GM12801 (cell line): Measurements from ENCODE around the gene C3AR1.

Experiments
- TF ChIP-seq, protein P1 (sequence below): IDR thresholded peaks from one replicate; pipeline ENCODE4 v1.5.1; 2011; ENCODE audit warnings: control low read depth; ENCODE audit not compliant: insufficient read length; ENCODE audit errors: extremely low read depth

Gene C3AR1

DNA sequence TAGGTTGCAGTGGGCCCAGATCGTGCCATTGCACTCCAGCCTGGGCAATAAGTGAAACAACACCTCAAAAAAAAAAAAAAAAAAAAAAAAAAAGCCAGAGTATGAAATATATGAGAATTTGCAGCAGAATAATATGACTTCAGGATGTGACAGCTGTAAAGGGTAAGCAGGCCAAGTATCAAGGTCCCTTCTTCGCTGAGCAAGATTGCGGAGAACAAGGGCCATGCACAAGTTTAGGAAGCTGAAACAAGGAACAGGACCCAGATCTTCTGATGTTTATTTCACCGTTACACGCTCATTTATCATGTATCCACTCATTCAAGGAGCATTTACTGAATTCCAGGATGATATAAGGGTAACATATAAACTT lies 34.3 kb downstream of the C3AR1 start:
- TF ChIP-seq, protein P1, sequence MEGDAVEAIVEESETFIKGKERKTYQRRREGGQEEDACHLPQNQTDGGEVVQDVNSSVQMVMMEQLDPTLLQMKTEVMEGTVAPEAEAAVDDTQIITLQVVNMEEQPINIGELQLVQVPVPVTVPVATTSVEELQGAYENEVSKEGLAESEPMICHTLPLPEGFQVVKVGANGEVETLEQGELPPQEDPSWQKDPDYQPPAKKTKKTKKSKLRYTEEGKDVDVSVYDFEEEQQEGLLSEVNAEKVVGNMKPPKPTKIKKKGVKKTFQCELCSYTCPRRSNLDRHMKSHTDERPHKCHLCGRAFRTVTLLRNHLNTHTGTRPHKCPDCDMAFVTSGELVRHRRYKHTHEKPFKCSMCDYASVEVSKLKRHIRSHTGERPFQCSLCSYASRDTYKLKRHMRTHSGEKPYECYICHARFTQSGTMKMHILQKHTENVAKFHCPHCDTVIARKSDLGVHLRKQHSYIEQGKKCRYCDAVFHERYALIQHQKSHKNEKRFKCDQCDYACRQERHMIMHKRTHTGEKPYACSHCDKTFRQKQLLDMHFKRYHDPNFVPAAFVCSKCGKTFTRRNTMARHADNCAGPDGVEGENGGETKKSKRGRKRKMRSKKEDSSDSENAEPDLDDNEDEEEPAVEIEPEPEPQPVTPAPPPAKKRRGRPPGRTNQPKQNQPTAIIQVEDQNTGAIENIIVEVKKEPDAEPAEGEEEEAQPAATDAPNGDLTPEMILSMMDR, result no peak

DNA sequence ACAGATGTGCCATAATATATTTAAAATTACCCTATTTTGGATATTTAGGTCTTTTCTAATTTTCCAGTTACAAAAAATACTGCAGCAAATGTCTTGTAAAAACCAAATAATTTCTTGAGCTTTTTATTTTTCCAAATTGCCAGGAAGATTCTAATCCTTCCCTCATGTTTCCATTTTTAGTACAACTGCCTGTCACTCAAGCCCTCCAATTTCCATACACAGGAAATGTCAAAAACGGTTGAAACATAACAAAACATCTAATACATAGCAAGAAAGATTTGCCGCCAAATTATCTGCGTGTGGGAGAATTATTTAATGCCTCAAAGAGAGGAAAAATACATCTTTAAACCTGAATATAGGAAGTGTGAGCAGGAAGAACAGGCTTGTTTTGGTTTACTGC lies 36.0 kb downstream of the C3AR1 start:
- TF ChIP-seq, protein P1, result no peak

DNA sequence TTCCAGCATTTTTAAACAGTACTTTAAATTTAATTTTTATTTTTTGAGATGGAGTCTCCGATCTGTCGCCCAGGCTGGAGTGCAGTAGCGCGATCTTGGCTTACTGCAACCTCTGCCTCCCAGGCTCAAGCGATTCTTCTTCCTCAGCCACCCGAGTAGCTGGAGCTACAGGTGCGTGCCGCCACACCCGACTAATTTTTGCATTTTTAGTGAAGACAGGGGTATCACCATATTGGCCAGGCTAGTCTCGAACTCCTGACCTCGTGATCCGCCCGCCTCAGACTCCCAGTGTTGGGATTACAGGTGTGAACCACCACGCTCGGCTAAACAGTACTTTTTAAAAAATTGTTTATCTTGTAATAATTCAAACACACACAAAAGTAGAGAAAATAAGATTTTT lies 37.9 kb downstream of the C3AR1 start:
- TF ChIP-seq, protein P1, result no peak

DNA sequence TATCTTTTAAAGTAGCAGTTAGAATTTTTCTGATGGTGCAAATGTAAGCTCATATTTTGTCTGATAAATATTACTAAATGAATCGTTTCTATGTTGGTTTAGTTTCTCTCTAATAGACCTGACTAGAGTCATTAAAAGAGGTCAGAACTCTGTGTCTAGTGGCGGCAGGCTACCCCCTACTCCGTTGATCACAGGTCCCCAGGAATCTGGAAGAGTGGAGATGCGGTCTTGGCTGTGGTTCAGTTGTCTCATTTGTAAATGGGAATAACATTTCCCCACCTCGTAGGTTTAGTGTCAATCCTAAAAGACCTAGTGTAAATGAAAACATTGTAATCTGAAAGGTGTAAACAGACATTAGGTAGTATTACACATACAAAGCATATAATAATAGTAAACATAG lies 38.3 kb downstream of the C3AR1 start:
- TF ChIP-seq, protein P1, result no peak

DNA sequence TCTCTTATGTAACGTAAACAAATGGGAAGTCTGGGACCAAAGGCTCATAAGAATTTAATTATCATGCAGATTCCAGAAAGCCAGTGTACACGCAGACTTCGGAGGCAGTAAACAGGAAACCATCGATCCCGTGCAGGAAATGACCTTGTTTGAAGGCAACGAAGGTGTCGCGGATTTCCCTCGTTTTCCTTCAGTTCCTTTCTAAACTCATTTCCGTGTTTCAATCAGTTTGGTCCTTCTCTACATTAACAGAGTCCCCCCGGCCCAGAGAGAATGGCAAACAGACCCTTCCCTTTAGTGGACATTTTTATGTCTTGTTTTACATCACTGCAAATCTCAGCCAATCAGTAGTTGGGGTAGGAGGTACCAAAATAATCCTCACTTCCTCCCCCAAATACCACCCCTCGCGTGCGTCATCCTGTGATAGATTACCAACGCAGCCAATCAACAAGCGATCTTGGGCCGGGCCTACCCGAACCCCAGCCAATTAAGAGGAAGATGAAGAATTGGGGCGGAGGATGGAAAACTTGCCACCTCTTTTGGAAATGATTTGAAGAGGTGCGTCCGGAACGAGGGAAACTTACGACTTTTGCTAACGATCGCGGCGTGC lies 39.8 kb downstream of the C3AR1 start:
- TF ChIP-seq, protein P1, result no peak

DNA sequence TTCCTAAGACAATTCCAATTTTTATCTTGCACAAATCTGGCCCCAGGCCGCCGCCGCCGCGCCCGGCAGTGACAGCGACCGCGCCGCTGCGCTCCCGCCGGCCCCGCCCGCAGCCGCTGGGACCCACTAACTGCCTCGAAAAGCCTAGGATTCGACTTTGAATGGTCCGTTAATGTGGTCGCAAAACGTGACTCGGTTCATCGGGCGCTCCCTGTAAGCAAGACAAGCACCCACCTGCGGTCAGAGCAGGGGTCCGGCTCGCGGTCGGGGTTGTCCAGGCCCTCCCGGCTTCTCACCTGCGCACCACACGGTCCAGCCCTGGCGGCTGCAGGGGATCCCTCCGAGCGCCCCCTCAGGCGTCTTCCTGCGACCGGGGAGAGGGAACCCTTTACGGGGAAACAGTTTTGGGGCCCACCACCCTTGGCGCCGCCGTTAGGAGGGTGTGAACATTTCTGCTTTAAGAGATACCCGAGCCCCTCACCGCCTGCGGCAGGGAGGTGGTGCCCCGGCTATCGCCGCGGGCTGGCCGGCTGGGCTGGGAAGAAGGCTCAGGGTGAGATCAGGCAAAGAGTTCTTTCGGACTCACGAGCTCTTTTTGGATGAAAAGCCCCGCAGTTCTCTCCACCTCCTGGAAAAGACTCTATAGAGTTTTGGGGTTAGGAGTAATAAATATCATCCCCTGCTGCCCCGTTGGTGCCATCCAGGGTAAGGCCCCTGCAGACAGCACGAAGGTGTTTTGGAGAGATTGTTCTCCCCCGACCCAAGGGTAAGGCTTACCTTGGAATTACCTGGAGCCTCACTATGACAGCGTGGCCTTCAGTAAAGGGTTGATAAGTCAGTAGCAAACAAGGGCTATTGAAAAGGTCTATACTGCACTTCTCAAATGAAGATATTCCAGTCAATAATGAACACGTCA lies 47.2 kb downstream of the C3AR1 start:
- TF ChIP-seq, protein P1, result no peak

DNA sequence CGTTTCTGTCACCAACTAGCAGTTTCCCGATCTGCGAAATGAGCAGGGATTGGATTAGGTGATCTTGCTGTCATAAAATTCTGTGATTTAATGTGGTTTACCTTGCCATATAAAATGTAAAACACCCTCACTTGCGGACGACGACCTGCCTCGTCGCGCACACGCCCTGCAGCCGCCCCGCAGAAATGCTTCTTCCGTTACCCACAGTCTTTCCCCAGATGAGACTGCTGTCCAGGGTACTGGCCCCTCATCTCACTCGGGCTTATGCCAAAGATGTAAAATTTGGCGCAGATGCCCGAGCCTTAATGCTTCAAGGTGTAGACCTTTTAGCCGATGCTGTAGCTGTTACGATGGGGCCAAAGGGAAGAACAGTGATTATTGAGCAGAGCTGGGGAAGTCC lies 51.3 kb downstream of the C3AR1 start:
- TF ChIP-seq, protein P1, result no peak
